ENCODE data around the gene CHCHD6.

Gene CHCHD6

GRCh38 chr3:126668450-126669401 lies 35.3 kb upstream of the CHCHD6 start:
- no peak for DNase-seq

DNA sequence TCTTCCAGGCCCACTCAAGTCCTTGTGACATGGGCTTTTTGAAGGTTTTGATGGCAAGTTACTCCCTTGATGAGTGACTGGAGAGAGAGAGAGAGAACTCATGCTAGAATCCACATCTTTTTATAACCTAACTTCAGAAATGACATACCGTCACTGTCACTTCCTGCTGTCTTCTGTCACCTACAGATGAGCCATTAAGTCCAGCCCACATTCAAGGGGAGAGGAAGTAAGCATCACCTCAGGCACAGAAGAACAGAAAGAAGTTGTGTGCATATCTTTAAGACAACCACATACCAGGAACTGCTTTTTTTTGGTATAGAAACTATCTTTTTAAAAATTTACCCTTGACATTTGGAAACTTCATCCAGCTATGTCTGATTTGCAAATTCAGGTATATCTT lies 32.5 kb upstream of the CHCHD6 start:
- DNase-seq: no peak

DNA sequence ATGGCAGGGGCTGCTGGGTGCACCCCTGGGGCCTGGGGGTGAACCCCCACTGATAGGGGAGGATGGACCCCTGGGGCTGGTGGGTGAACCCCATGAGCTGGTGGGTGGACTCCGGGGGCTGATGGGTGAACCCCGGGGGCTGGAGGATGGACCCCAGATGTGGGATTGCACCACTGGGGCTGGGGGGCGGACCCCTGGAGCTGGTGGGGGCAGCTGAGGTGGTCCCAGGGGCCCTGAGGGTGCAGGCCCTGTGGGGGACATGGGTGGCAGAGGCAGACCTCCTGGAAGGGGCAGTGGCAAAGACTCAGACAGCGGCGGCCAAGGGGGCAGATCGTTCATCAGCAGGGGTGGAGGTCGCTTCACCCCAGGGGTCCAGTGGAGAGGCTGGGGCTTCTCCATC lies 31.7 kb upstream of the CHCHD6 start:
- no peak for DNase-seq

GRCh38 chr3:126672741-126673140 lies 31.3 kb upstream of the CHCHD6 start:
- no peak for DNase-seq

DNA sequence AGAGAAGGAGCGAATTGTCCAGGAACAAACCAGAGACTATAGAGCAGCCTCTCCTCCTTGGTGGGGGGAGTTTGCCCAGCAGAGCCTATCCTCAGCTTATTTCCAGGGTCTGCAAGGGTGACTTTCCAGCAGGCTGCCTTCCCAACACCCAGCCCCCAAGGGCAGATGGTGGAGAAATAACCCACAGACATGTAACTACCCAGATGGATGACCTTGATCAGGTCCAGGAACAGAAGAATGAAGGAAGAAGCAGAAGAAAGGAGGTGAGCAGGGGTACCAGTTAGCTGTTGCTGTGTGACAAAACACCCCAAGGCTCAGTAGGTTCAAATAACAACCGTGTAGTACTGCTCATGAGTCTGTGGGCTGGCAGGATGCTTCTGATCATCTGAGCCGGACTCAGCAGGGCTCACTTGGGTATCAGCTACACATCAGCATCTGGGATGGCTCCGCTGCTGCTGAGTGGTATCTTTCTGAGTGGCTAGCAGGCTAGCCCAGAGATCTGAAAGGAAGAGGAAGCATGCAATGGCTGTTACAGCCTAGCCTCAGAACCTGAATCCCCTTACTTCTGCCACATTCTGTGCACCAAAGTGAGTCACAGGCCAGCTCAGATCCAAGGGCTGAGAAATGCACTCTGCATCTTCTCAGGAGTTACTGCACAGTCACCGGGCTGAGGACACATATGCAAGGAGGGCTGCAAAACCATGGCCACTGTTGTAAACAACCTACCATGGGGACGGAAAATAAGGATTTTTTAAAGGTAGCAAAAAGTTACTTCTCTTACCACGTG lies 26.9 kb upstream of the CHCHD6 start:
- no peak for DNase-seq

DNA sequence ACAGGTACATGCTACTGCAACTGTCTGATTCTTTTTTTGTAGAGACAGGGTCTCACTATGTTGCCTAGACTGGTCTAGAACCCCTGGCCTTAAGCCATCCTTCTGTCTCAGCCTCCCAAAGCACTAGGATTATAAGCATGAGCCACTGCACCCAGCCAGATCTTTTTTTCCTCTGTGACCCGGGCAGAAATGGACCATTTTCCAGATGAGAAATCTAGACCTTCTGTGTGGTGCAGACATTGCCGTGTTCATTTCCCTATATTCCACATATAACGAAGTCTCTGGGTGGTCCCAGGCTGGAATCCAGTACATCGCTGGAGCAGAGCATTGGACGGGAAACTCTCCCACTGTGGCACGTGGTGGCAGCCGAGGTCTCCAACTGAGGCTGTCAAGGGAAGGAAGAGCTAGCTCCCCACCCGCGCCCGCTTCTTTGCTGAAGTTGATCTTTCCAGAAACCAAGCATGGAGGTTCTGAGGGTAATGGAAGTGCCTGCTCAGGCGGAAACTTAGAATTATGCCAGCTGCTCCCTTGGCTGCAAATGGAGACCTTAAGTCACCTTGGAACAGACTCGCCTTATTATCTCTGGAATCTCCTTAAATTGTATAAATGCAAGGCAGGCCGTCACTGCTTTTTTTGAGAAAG lies 26.1 kb upstream of the CHCHD6 start:
- DNase-seq: no peak

GRCh38 chr3:126678693-126679317 lies 25.2 kb upstream of the CHCHD6 start:
- peak; percentile 16 to 67 for DNase-seq

GRCh38 chr3:126679318-126679751 lies 24.7 kb upstream of the CHCHD6 start:
- peak; percentile 51 to 76 for DNase-seq

GRCh38 chr3:126679831-126680666 lies 24.0 kb upstream of the CHCHD6 start:
- DNase-seq: no peak

DNA sequence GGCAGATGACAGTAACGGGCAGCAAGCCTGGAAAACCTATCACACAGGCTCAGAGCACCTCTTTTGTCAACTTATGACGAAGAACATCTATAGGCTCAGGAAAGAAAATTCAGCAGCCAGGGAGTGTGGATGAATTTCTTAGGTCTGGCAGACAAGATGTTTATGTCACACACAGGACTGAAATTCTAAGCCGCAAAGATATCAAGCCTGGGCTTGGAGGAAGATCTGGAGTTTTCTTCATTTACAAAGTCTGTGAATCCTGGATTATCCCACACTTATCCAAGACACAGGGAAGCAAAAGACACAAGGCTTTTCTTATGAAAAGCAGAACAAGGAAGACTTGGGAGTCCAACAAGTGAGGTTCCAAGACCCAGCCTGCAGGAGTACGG lies 23.4 kb upstream of the CHCHD6 start:
- no peak for DNase-seq

DNA sequence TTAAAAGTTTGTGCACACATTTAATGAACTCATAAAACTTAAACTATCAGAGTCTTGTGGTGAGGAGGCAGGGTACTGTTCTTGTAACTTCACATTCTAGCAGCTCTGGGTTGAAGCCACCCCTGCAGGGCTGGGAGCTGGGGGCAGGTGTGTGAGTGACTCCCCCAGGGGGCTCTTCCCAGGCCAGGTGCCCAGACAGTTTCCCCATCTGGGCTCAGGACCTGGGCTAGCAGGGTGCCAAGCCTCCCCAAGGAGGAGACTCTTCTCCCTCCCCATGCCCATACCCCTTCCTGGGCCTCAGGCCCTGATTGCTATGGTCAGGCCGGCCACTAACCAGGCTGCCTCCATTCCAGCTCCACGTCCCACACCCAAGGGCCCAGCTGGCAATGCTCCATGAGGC lies 22.0 kb upstream of the CHCHD6 start:
- DNase-seq: no peak

DNA sequence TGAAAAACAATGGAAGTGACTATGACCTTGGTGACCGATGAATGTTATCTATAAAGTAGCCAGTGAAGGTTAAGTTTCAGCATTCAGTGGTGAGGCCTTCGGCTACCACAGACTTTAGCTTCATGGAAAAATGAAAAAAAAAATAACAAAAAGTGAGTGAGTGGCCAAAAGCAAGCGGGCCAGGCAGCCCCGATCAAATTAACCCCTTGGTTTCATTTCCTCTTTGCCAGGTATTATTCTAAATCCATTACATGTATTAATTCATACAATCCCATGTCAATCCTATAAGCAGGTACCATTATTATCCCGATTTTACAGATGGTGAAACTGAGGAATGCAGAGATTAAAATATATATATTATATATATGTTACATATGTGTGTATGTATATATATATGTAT lies 21.0 kb upstream of the CHCHD6 start:
- no peak for DNase-seq

DNA sequence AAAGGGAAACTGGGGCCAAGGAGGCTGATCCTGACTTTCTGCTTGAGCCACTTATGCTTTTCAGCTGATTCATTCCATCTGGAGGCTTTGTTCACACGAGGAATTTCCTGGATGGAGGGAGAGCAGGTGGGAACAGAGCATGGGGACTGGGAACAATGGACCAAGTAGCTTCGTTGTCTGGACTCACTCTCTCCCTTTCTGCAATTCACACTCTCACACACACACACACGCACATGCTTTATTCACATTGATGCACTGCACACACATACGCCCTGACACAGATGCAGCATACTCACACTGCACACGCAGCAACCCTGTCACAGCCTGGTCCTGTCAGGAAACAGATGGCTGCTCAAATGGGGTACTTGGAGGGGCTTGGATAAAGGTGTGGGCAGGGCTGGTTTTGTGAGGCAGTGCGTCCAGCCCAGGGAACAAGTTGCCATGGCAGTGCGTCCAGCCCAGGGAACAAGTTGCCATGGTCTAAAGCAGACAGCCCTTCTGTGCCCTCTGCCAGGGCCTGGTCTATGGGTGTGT lies 19.8 kb upstream of the CHCHD6 start:
- DNase-seq: no peak

DNA sequence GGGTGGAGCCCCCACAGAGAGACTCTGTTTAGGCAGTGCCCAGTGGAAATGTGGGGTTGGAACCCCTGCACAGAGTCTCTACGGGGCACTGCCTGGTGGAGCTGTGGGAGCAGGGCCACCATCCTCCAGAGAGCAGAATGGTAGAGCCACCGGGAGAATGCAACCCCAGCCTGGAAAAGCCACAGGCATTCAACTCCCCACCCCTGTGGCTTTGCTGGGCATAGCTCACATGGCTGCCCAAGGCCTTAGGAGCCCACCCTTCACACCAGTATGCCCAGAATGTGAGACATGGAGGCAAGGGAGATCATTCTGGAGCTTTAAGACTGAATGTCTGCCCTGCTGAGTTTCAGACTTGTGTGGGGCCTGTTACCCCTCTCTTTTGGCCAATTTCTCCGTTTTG lies 19.0 kb upstream of the CHCHD6 start:
- DNase-seq: no peak

GRCh38 chr3:126685493-126685892 lies 18.5 kb upstream of the CHCHD6 start:
- DNase-seq: no peak

GRCh38 chr3:126691765-126692164 lies 12.3 kb upstream of the CHCHD6 start:
- DNase-seq: no peak

- no peak for DNase-seq
Measured at GRCh38 chr3:126692858-126693257, 11.2 kb upstream of the CHCHD6 start.

- DNase-seq: no peak
Measured at GRCh38 chr3:126693921-126694320, 10.1 kb upstream of the CHCHD6 start.

DNA sequence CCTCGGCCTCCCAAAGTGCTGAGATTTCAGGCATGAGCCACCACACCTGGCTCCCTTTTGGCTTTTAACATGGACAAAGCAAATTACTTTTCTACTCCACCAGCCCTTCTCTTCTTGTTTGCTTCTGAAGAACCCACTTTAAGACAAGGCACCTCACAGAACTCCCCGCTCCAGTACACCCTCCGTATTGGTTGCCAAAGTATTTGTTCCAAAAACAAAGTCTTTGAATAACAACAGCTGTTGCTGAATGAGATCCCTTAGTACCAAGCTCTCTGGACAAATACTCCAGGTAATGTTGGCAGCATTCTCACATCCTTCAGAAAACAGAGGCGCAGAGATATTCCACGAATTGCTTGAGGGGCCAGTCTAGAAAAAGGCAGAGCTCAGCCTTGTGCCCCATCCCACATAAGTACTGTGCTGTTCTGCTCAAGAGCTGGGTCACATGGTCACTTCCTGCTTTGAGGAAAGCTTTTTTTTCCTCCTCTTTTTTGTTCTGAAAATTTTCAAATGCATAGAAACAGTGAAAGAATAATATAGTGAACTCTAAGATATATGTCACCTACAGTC lies 7.3 kb upstream of the CHCHD6 start:
- no peak for DNase-seq

DNA sequence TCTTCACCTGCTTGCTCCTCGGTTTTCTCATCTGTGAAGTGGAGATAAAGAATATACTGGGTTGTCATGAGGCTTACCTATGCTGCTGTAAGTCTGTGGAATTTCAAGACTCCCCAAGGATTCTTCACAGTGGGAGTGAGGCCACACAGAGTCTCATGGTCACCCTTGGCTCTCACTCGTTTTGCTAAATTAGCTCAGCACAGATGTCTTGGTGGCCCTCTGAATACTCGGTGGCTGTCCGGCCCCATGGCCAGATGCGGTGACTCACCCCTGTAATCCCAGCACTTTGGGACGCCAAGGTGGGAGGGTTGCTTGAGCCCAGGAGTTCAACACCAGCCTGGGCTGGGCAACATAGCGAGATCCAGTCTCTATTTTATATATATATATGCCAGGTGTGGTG lies 5.0 kb upstream of the CHCHD6 start:
- no peak for DNase-seq

DNA sequence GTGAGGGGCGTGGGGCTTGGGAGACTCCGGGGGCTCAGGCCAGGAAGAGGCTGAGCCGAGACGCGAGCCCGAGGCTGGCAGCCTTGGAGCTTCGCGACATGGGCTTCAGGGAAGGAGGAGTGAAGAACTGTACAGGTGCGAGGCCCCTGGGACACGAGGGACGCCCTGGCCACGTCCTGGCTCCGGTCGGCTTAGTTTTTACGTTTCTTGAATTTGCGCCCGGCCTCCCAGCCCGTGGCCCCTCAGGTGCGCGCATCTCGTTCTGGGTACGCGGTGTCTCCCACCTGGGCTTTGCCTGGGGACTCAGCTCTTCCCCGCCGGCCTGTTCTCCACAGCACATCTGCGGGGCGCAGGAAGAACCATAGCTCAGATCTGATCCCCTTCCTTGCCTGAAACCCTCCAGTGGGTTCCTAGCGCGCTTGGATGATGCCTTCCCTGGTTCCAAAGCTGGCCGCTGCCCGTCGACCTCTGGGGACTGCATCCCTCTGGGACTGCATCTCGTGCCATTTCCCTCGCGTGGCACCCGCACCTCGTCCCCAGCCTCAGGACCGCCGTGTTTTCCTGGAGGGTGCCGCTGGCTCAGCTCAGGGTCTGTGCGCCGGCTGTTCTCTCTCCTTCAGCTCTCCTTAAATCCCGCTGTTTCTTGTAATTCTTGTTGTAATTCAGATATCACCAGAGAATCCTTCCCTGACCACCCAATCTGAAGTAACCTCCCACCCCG lies 614 bp downstream of the CHCHD6 start:
- DNase-seq: no peak
